IPS-NIHi7 (cell line): ENCODE results near the gene STK11IP.

Source experiments
- DNase-seq: peaks from one replicate; pipeline ENCODE4 v3.0.0; 2012; ENCODE audit warnings: mixed read lengths; ENCODE audit errors: extremely low spot score

Gene STK11IP

DNA sequence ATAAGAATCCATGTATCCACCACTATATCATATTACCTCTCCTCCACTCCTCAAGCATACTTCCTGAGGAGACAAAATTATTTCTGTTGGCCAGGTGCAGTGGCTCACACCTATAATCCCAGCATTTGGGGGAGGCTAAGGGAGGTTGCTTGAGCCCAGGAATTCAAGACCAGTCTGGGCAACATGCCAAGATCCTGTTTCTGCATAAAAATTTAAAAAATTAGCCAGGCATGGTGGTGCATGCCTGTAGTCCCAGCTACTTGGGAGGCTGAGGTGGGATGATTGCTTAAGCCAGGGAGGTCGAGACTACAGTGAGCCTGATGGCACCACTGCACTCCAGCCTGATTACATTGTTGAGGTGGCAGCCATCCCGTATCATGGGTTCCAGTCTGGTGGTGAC lies 16.3 kb upstream of the STK11IP start:
- DNase-seq = no peak

GRCh38 chr2:219591091-219591490 lies 6.6 kb upstream of the STK11IP start:
- no peak for DNase-seq

- no peak for DNase-seq
Observed at GRCh38 chr2:219592736-219593135, 4.9 kb upstream of the STK11IP start.

DNA sequence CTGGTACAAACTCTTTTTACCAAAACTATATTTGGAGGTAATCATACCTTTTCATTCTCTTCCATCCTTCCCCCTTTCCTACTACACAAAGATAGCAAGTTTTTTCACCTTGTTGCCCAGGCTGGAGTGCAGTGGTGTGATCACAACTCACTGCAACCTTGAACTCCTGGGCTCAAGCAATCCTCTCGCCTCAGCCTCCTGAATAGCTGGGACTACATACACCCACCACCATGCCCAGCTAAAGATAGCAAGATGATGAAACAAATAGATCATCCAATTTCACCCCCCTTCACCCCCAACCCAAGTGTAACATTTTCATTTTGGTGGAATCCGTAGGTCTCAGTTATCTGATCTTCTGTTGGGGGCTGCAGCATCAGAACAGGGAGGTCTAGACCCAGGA lies 4.5 kb upstream of the STK11IP start:
- no peak for DNase-seq

GRCh38 chr2:219595256-219595655 lies 2.4 kb upstream of the STK11IP start:
- no peak for DNase-seq

DNA sequence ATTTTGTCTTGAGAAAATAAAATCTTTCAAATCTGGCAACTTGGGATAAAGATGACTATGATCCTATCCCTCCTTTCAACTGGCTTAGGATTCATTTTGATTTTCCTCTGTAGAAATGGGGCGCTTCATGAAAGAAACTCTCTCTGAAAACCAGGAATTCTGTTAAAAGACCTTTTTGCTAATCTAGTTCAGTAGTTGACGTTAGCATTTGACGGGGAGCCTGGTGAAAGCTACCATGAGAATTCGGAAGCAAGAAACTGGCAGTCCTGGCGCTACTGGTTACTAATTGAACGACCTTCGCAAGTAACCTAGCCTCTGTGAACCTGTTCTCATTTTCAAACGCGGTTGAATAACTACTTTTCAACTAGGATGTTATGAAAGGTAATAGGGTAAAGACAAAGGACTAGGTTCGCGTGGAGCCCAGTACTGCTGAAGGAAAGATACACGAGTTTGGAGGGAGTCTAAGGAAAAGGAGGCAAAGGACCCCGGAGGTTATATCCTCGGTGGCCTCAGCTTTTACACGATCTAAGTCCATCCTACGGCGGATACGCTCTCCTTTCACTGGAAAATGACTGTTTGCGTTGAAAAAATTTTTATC lies 604 bp upstream of the STK11IP start:
- DNase-seq = no peak

GRCh38 chr2:219598308-219599078 lies 836 bp downstream of the STK11IP start:
- no peak for DNase-seq

DNA sequence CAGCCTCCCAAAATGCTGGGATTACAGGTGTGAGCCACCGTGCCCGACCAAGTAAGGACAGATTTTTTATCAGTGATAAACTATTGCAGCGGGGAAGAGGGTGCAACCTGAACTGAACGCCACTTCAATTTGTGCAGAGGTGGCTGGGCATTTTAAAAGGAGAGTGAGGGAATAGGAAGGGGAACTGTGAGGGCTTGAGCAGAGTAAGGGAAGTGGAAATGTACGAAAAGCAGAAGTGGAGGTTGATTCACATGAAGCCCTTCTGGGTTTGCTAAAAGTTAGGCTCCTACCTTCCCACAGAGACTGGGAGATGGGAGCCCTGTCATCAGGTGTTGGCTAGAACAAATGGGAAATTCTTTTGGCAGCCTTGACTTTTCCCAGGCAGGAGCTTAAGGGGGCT lies 6.1 kb downstream of the STK11IP start:
- DNase-seq = no peak

DNA sequence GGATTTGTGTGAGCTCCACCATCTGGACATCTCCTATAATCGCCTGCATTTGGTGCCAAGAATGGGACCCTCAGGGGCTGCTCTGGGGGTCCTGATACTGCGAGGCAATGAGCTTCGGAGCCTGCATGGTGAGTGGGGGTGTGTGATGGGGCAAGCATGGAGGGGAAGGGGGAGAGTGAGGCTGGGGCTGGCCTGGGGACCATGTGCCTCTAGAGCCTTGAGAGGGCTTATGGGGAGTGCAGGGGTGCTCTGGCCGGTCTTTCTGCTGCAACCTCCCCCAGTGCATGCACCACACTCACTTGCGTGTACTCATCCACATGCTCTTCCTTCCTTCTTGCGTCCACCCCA lies 7.9 kb downstream of the STK11IP start:
- DNase-seq = no peak

DNA sequence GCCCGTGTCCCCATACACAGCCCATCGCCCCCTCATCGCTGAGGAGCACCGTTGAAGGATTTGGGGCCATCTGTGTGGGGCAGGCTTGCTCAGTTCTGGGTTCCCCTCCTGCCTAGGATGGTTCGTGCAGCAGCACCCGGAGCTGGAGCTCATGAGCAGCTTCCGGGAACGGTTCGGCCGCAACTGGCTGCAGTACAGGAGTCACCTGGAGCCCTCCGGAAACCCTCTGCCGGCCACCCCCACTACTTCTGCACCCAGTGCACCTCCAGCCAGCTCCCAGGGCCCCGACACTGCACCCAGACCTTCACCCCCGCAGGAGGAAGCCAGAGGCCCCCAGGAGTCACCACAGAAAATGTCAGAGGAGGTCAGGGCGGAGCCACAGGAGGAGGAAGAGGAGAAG lies 10.3 kb downstream of the STK11IP start:
- no peak for DNase-seq

GRCh38 chr2:219608399-219608964 lies 10.8 kb downstream of the STK11IP start:
- no peak for DNase-seq

GRCh38 chr2:219609149-219609750 lies 11.6 kb downstream of the STK11IP start:
- no peak for DNase-seq

DNA sequence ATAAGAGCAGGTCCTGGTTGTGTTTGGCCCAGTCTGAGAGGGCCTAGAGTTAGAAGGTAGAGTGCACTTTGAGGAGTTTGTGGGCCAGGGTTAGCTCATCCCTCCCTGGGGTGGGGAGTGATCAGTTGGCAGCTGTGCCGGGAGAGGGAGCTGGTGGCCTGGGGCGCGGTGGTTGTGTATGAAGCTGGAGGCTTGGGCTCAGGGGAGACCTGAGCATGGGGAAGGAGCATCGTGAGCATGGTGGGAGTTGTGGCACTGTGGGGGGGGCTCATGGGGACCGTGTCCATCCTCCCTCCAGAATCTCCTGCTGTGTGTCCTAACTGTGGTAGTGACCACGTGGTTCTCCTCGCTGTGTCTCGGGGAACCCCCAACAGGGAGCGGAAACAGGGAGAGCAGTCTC lies 13.6 kb downstream of the STK11IP start:
- DNase-seq = no peak

GRCh38 chr2:219611866-219612576 lies 14.4 kb downstream of the STK11IP start:
- DNase-seq = no peak

GRCh38 chr2:219612577-219613286 lies 15.1 kb downstream of the STK11IP start:
- DNase-seq = no peak

DNA sequence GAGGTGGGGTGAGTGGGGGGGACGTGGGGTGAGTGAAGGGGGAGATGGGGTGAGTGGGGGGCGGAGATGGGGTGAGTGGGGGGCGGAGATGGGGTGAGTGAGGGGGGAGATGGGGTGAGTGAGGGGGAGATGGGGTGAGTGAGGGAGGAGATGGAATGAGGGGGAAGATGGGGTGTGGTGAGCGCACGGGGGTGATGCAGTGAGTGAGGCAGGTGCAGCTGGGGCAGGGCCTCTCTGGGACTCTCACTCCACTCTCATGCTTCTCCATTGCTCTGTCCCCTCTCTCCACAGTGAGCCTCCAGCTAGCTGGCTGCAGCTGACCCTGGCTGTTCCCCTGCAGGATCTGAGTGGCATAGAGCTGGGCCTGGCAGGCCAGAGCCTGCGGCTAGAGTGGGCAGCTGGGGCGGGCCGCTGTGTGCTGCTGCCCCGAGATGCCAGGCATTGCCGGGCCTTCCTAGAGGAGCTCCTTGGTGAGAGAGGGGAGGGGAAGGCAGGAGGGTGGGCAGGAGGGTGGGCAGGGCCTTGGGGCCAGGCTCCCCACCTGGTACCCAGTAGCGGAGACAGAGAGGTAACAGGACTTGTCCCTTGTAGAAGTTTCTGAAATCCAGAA lies 15.9 kb downstream of the STK11IP start:
- DNase-seq = no peak

- no peak for DNase-seq
Observed at GRCh38 chr2:219614076-219614860, 16.6 kb downstream of the STK11IP start.

- DNase-seq = no peak
Observed at GRCh38 chr2:219615036-219615435, 17.4 kb downstream of the STK11IP start.

- no peak for DNase-seq
Observed at GRCh38 chr2:219615894-219616293, 18.2 kb downstream of the STK11IP start.

- no peak for DNase-seq
Observed at GRCh38 chr2:219616550-219616949, 18.9 kb downstream of the STK11IP start.
